ENCODE measurements around the gene POLR2M.

Gene POLR2M

GRCh38 chr15:57741089-57741488, 34.6 kb downstream of the POLR2M start:
- no peak for DNase-seq

GRCh38 chr15:57743424-57743823, 36.9 kb downstream of the POLR2M start:
- no peak for DNase-seq

- no peak for DNase-seq
These were observed 40.3 kb downstream of the POLR2M start for GRCh38 chr15:57746786-57747185.

GRCh38 chr15:57747206-57747896, 40.8 kb downstream of the POLR2M start:
- no peak for DNase-seq

GRCh38 chr15:57751177-57751800, 44.8 kb downstream of the POLR2M start:
- DNase-seq = no peak

GRCh38 chr15:57752436-57752835, 45.9 kb downstream of the POLR2M start:
- DNase-seq = no peak

GRCh38 chr15:57752840-57753239, 46.3 kb downstream of the POLR2M start:
- DNase-seq = no peak

GRCh38 chr15:57756466-57756865, 50.0 kb downstream of the POLR2M start:
- no peak for DNase-seq

GRCh38 chr15:57758560-57758959, 52.0 kb downstream of the POLR2M start:
- DNase-seq = no peak

GRCh38 chr15:57761562-57761961, 55.0 kb downstream of the POLR2M start:
- no peak for DNase-seq

- no peak for DNase-seq
These were observed 55.8 kb downstream of the POLR2M start for GRCh38 chr15:57762302-57762701.

- no peak for DNase-seq
These were observed 56.9 kb downstream of the POLR2M start for GRCh38 chr15:57763176-57763964.
